Neural crest cell (in vitro differentiated cells): Measurements from ENCODE around the gene KCNE4. TPM values are rescaled to one million over a fixed set of nuclear protein-coding genes. Genes with fewer than 3 reads are reported as not detected.

Experiments
- DNase-seq: peaks from one replicate; pipeline ENCODE4 v3.0.0; 2021; ENCODE audit warnings: low read depth, mixed read lengths, low spot score
- H3K27ac Mint-ChIP-seq: one replicate; pipeline ENCODE4 v1.8.0; 2021; ENCODE audit warnings: mild to moderate bottlenecking, mixed read lengths; ENCODE audit not compliant: unreplicated experiment
- H3K27me3 Mint-ChIP-seq: 2 replicates; pipeline ENCODE4 v1.8.0; 2021; ENCODE audit warnings: low read depth, mild to moderate bottlenecking, mixed read lengths
- H3K36me3 Mint-ChIP-seq: 2 replicates; pipeline ENCODE4 v1.8.0; 2021; ENCODE audit warnings: low read depth, mild to moderate bottlenecking, mixed read lengths
- H3K4me1 Mint-ChIP-seq: 2 replicates; pipeline ENCODE4 v1.8.0; 2021; ENCODE audit warnings: mixed read lengths
- H3K4me3 Mint-ChIP-seq: one replicate; pipeline ENCODE4 v1.8.0; 2021; ENCODE audit warnings: mild to moderate bottlenecking, mixed read lengths
- H3K9me3 Mint-ChIP-seq: 2 replicates; pipeline ENCODE4 v1.8.0; 2021; ENCODE audit warnings: mixed read lengths
- CTCF ChIP-seq: fragments of 200-600 bp; sonication (generic); conservative IDR thresholded peaks from 2 replicates; pipeline ENCODE4 v1.5.0; 2021; ENCODE audit warnings: antibody characterized with exemption, mild to moderate bottlenecking
- total RNA-seq: library from RNA; stranded (reverse); gene quantifications from 2 replicates; pipeline ENCODE4 v1.2.1, GENCODE V29; 2021

KCNE4 gene
- total RNA-seq, 1 donor from 2014 or later, result 0.09 TPM

- peaks cover 6% of the 10 kb centered on the region for H3K4me1 Mint-ChIP-seq
- H3K36me3 Mint-ChIP-seq, result no peaks in the 10 kb centered on the region
- no peak for DNase-seq
- H3K27me3 Mint-ChIP-seq, result no peaks in the 10 kb centered on the region
- no peak overlapping the region for H3K4me3 Mint-ChIP-seq
- no peak overlapping the region for H3K27ac Mint-ChIP-seq
- H3K9me3 Mint-ChIP-seq, result peaks cover 4% of the 10 kb centered on the region
- no peak for TF ChIP-seq CTCF
Measured at GRCh38 chr2:223081789-223082188, 29.8 kb downstream of the KCNE4 start.

GRCh38 chr2:223082706-223083105 lies 30.7 kb downstream of the KCNE4 start:
- peaks cover 4% of the 10 kb centered on the region for H3K9me3 Mint-ChIP-seq
- no peak for DNase-seq
- H3K36me3 Mint-ChIP-seq, result no peaks in the 10 kb centered on the region
- no peak for TF ChIP-seq CTCF
- no peaks in the 10 kb centered on the region for H3K27me3 Mint-ChIP-seq
- H3K4me3 Mint-ChIP-seq, result no peak overlapping the region
- no peak overlapping the region for H3K27ac Mint-ChIP-seq
- peaks cover 6% of the 10 kb centered on the region for H3K4me1 Mint-ChIP-seq

DNA sequence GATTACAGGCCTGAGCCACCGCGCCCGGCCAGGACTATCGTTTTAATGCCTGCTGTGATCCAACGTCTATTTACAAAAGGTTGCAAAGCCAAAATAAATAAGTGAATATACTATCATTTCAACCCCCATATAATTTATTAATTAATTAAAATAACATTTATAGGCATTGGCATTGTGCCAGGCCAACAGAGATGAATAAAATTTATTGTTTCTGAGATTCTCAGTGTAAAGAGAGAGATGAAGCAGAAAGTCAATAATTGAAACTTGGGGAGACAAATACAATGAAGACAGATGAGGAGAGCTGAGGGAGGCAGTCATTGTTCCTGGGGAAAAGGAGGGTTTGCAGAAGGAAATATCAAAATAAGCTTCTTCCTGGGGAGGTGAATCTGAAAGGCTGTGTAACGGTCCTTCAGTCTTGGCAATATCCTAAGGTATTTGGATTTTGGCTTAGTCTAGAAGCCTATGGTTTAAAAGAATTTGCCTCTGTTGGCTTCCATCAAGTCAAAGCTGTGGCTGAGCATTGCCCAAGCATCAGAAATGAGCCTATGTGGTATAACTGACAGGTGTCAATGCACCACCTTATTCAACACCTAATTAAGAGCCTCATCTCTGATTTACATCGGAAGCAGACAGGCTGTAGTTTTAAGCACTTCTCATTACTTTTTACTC lies 31.5 kb downstream of the KCNE4 start:
- H3K27me3 Mint-ChIP-seq, result no peaks in the 10 kb centered on the region
- TF ChIP-seq CTCF, result no peak
- H3K4me3 Mint-ChIP-seq, result no peak overlapping the region
- H3K36me3 Mint-ChIP-seq, result no peaks in the 10 kb centered on the region
- H3K27ac Mint-ChIP-seq, result no peak overlapping the region
- peaks cover 6% of the 10 kb centered on the region for H3K4me1 Mint-ChIP-seq
- H3K9me3 Mint-ChIP-seq, result peaks cover 4% of the 10 kb centered on the region
- DNase-seq, result no peak

- H3K4me3 Mint-ChIP-seq, result no peak overlapping the region
- DNase-seq, result no peak
- H3K27ac Mint-ChIP-seq, result no peak overlapping the region
- H3K36me3 Mint-ChIP-seq, result no peaks in the 10 kb centered on the region
- H3K4me1 Mint-ChIP-seq, result peaks cover 7% of the 10 kb centered on the region
- H3K9me3 Mint-ChIP-seq, result peaks cover 6% of the 10 kb centered on the region
- no peaks in the 10 kb centered on the region for H3K27me3 Mint-ChIP-seq
- TF ChIP-seq CTCF, result no peak
Measured at GRCh38 chr2:223084873-223085272, 32.9 kb downstream of the KCNE4 start.

DNA sequence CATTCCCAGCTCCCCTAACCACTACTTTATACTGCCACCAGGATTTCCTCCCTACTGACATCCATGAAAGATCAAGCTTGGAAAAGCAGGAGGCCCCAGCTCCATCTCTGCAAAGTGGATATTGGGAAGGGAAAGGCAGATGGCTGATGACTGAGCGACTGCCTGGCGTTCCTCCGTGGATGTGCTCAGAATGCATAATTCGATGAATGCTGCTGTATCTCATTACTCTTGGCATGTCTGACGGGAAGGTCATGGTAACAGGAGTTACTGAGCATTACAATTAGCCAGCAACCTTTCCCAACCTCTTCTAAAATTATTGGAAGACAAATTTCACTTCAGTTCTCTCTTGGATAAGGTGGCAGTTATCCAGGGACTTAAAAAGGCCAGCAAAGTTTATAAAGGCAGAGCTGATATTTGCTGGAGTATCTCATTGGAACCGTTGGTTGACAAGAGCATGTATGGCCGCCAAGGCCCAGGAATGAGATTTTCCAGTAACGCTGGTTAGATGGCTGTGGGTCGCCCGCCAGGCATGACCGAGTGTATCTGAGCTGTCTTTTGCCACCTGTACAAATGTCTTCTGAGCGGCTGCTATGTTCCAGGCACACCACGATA lies 34.5 kb downstream of the KCNE4 start:
- peak; percentile 21 for DNase-seq
- Mint-ChIP-seq H3K27me3 (no peaks in the 10 kb centered on the region), H3K4me3 (no peak overlapping the region), H3K9me3 (peaks cover 7% of the 10 kb centered on the region), H3K36me3 (no peaks in the 10 kb centered on the region), H3K4me1 (peaks cover 19% of the 10 kb centered on the region), H3K27ac (peak overlapping the region; percentile 15)
- TF ChIP-seq CTCF, result no peak
